Fibroblast of skin of scalp (primary cell): ENCODE results near the gene FBXL15.

Experiments used
- DNase-seq: peaks from one replicate; pipeline ENCODE4 v3.0.0-alpha.2; 2013

Gene FBXL15

DNA sequence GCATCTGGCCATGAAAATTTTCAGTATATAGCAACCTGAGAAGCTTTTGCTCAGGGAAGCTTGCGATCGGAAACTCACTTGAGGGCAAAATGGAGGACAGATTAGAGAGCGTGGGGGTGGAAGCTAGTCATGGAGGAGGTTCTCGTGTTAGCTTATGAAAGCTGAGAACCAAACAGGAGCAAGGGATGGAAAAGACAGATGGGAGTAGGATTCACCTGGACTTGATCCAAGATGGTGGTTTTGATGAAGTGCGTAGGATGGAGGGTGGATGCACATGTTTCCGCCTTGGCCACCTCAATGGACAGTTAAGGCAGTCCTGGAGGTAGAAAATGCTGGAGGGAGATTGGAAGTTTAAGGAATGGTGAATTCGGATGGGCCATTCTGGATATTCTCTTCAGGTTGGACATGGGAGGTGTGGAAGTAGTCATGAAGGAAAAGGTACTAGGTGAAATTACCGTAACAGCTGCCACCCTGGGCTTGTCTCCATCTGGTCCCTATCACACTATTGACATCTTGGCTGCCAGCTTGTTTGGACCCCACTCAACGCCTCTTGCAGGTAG lies 37.0 kb downstream of the FBXL15 start:
- no peak for DNase-seq

GRCh38 chr10:102458656-102459055 lies 38.0 kb downstream of the FBXL15 start:
- no peak for DNase-seq

DNA sequence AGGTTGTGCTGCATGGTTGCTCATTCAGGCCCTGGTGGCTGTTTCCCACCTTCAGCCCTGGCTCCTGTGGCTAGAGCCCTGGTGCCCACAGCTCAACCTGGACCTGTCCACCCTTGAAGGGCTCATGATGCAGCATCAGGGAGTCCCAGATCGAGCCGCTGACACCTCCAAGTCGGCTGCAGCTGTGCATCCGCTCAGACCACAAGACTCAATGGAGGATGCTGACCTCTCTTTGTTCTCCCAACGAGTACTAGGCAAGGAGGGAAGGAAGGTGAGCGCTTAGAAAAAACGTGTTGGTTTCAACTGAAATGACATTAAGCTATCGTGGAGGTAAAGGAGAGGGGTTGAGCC lies 40.2 kb downstream of the FBXL15 start:
- no peak for DNase-seq

GRCh38 chr10:102461187-102462054 lies 40.8 kb downstream of the FBXL15 start:
- peak; percentile 76 for DNase-seq

DNA sequence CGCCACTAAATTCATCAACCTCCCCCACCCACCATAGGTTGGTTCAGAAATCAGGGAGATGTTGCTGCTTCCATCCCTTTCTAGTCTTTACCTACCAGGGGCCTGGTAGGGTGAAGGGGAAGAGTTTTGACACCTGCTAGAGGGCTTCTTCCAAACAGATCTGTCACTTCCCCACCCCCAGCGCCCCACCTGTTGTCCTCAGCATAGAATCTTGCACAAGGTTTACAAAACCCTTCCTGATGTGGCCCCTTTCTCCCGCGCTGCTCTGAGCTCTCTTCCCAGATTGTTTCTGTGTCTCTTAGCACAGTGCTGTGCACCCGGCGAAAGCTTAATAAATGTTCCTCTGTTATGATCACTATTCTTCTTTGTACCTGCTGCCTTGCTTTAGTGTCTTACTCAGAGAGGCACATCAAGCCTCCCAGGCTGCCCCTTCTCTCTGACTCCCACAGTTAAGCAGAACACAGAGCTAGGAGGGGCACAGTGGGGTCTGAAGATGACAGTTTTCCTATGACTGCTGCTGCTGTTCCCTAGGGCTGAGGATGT lies 41.9 kb downstream of the FBXL15 start:
- no peak for DNase-seq

GRCh38 chr10:102463983-102464382 lies 43.3 kb downstream of the FBXL15 start:
- DNase-seq = no peak

DNA sequence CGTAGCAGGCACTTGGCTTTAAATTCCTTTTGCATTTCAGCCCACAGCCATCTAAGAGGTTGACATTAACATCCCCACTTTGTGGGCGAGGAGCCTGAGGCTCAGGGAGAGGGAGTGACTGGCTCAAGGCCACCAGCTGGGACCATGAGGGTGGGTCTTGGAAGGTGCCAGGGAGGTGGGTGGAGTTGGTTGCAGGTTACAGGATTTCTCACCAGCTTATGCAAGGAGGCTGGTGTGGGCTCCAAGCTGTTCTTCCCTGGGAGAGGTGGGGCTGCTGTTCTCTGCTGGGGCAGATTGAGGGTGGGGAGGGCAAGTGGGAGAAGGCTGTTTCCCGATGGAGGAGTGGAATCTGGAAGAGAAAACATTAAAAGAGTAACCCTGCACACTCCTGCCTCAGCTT lies 44.8 kb downstream of the FBXL15 start:
- no peak for DNase-seq

DNA sequence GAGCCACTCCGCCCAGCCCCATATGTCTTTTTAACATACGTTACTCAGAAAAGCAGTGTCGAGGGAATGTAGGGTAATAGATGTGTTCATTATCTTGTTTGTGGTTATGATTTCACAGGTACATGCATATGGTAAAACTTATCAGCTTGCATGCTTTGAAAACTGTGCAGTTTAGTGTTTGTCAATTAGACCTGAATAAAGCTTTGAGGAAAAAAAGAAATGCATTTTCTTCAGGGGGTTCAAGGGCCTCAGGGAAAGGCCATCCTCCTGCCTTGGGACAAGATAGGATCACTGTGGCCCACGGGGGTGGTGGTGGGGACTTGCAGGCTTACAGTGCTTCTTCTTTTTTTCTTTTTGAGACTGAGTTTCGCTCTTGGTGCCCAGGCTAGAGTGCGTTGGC lies 46.7 kb downstream of the FBXL15 start:
- DNase-seq = no peak

DNA sequence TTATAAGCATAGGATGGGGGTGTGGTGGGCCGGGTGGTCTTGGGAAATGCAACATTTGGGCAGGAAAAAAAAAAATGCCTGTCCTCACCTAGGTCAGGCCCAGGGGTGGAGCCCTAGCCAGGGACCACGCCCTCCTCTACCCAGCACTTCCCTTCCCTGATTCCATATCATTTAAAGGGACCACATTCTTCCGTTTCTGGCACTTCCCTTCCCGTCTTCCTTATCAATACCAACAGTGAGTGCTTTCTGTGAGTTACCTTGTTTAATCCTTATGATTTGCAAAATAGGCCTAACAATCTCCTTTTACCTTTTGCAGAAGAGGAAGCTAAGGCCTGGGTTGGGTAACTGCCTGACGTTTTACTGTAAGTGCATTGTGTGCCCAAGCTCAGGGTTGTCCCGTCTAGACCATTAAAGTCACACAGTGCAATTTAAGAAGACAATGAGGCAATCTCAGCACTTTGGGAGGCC lies 47.4 kb downstream of the FBXL15 start:
- DNase-seq = no peak

DNA sequence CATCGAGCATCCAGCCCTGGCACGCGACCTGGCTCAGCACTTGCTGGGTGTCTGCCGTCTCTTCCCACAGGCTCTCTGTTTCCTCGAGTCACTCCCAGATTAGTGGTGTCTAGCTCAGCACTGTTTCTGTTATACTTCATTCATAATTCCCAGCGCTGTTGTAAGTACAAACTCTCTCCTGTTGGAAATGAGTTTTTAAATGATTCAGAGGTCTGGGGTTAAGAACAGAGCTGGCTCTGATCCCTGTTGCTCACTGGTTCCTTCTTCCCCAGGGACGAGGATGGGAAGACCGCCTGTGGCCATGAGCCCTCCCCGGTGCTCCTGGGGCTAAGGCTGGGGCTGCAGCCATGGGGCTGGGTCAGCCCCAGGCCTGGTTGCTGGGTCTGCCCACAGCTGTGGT lies 48.0 kb downstream of the FBXL15 start:
- DNase-seq = no peak

DNA sequence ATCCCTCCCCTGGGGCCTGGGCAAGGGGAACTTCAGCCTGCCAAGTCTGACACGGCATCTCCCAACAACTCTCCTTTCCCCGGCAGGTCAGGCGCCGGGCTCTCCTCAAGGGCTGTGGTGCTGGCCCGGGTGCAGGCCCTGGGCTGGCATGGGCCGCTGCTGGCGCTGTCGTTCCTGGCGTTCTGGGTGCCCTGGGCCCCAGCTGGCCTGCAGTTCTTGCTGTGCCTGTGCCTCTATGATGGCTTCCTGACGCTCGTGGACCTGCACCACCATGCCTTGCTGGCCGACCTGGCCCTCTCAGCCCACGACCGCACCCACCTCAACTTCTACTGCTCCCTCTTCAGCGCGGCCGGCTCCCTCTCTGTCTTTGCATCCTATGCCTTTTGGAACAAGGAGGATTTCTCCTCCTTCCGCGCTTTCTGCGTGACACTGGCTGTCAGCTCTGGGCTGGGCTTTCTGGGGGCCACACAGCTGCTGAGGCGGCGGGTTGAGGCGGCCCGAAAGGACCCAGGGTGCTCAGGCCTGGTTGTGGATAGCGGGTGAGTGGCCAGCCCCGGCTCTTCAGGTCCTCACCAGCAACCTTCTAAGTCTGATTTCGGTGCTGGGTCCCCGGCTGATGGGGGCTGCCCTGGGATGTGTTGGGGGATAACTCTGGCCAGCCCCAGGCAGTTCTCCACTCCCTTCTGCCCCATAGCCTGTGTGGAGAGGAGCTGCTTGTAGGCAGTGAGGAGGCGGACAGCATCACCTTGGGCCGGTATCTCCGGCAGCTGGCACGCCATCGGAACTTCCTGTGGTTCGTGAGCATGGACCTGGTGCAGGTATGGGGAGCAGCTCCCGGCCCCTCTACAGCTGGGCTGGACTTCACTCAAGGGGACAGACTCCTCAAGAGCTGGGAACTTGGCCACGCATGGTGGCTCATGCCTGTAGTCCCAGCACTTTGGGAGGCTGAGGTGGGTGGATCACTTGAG lies 50.2 kb downstream of the FBXL15 start:
- no peak for DNase-seq
